ENCODE data around the gene TICAM2.

DNA sequence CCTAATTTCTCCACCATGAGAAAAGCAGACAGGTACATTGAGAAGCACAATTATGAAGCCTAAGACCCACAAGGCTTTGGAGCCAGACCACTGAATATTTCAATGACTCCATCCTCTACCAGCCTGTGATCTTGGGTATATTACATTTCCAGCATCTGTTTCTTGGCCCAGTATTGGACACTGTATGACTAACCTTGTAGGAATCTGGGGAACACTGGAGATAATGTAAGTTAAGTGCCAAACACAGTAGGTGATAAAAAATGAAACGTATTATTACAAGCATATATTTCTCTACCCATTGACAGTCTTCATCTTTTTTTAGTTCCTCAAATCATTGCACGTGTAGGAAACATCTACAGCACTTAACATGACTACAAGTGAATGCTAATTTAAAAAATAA is 29.1 kb downstream of the TICAM2 start:
- TF ChIP-seq, protein P1, sequence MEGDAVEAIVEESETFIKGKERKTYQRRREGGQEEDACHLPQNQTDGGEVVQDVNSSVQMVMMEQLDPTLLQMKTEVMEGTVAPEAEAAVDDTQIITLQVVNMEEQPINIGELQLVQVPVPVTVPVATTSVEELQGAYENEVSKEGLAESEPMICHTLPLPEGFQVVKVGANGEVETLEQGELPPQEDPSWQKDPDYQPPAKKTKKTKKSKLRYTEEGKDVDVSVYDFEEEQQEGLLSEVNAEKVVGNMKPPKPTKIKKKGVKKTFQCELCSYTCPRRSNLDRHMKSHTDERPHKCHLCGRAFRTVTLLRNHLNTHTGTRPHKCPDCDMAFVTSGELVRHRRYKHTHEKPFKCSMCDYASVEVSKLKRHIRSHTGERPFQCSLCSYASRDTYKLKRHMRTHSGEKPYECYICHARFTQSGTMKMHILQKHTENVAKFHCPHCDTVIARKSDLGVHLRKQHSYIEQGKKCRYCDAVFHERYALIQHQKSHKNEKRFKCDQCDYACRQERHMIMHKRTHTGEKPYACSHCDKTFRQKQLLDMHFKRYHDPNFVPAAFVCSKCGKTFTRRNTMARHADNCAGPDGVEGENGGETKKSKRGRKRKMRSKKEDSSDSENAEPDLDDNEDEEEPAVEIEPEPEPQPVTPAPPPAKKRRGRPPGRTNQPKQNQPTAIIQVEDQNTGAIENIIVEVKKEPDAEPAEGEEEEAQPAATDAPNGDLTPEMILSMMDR (IDR thresholded peaks at IDR 0.05) = no peak
- no peak for TF ChIP-seq EZH2 (IDR thresholded peaks at IDR 0.05; ENCODE audit: borderline replicate concordance, insufficient read depth, low read depth, low read length, poor library complexity, severe bottlenecking)

Measured in B cell (primary cell).